Activated naive CD4-positive, alpha-beta T cell treated with anti-CD3 and anti-CD28 coated beads for 36 hours (primary cell): ENCODE measurements around the gene NTPCR. TPM values are rescaled to one million over a fixed set of nuclear protein-coding genes. Genes with fewer than 3 reads are reported as not detected.
A peak's percentile ranks its signal among the peaks of the same experiment; 100 is the strongest.

Experiments
- CTCF ChIA-PET: fragments of 350-600 bp; sonication (Branson Sonifier 250); formaldehyde crosslinking; loops from one replicate; lab custom pipeline; 2021; ENCODE audit warnings: antibody characterized with exemption; lab: Charles Lee
- DNase-seq: peaks from one replicate; pipeline ENCODE4 v3.0.0-alpha.2; 2020
- H3K27ac Mint-ChIP-seq: one replicate; pipeline ENCODE4 v1.8.0; 2021; ENCODE audit warnings: mild to moderate bottlenecking, mixed read lengths
- H3K27me3 Mint-ChIP-seq: one replicate; pipeline ENCODE4 v1.8.0; 2021; ENCODE audit warnings: low read depth, mixed read lengths
- H3K36me3 Mint-ChIP-seq: one replicate; pipeline ENCODE4 v1.8.0; 2021; ENCODE audit warnings: low read depth, mixed read lengths
- H3K4me1 Mint-ChIP-seq: one replicate; pipeline ENCODE4 v1.8.0; 2021; ENCODE audit warnings: low read depth, mixed read lengths
- H3K4me3 Mint-ChIP-seq: one replicate; pipeline ENCODE4 v1.8.0; 2021; ENCODE audit warnings: mild to moderate bottlenecking, moderate library complexity, mixed read lengths
- H3K9me3 Mint-ChIP-seq: one replicate; pipeline ENCODE4 v1.8.0; 2021; ENCODE audit warnings: mixed read lengths
- intact Hi-C: fragments of 100-400 bp; cut with micrococcal nuclease; formaldehyde crosslinking; loops from one replicate; pipeline ENCODE4 v1.15.1; 2023
- total RNA-seq, 2 experiments: library from RNA; stranded (reverse); gene quantifications; one replicate each; pipeline ENCODE4 v1.2.3, GENCODE V29; 2021

The NTPCR gene
- total RNA-seq, 2 experiments from 2014 or later = 53.1 TPM

DNA sequence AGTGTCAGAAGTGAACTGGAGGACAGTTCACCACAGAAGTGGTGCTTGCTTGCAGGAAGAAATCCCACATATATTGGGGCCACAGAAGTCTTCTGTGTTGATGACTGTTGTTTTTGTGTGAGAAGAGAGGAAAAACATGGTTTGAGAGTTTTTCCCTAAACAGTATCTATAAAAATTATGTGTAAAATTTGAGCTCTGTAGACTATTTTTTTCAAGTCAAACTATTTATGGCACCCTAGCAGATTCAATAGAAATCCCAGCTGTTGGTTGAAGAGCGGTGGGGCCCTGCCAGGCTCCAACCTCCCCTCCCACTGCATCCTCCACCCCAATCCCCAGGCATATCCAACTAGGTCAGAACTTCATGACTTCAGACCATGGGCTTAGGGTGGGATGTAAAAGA lies 61.6 kb downstream of the NTPCR start:
- CTCF ChIA-PET = no interaction called here

DNA sequence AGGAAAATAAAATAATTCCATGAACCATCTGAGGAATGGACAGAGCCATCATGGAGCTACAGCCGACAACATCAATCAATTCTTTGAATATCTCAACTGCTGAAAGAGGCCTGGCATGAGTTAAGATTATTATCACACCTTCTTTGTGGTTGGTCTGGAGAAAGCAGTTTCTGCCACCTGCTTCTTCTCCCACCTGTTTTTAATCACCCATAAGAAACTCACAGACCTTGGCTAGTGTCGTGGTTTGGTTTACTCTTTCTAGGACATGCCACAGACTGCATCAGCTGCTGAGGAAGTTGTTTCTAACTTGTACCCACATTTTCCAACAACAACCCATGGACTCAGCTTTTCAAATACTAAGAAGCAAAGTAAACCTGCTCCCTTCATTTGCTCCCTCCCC lies 65.6 kb downstream of the NTPCR start:
- DNase-seq = no peak
- no peaks in the 10 kb centered on the region for H3K9me3 Mint-ChIP-seq
- intact Hi-C loops = no loop called here
- no peak overlapping the region for H3K4me3 Mint-ChIP-seq
- H3K36me3 Mint-ChIP-seq = peaks cover 35% of the 10 kb centered on the region
- H3K27me3 Mint-ChIP-seq = no peaks in the 10 kb centered on the region
- CTCF ChIA-PET = no interaction called here
- H3K27ac Mint-ChIP-seq = no peak overlapping the region
- no peaks in the 10 kb centered on the region for H3K4me1 Mint-ChIP-seq

More for the DNA sequence above, 61.6 kb downstream of the NTPCR start:
- Mint-ChIP-seq H3K4me3 (no peak overlapping the region), H3K27ac (no peak overlapping the region), H3K4me1 (no peaks in the 10 kb centered on the region), H3K36me3 (peaks cover 29% of the 10 kb centered on the region), H3K9me3 (no peaks in the 10 kb centered on the region), H3K27me3 (no peaks in the 10 kb centered on the region)
- no peak for DNase-seq
- intact Hi-C loops = no loop called here

DNA sequence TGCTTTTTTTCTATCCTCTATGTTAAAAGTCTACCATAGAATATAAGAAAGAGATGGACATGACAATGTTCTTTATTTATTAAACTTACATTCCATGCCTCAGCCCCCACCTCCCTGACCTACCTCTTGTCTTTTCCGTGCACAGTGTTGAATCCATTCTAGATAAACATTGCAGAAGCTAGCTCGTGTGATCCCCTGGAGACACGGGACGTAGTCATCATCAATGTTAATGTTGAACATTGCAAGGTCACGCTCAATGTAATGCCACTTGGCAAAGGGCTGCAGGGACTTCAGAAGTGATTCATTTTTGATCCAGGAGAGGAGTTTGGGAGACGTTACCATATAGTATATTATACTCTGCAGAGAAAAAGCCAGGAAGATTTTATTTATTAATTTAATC lies 66.4 kb downstream of the NTPCR start:
- CTCF ChIA-PET = no interaction called here
- no peak for DNase-seq
- no peaks in the 10 kb centered on the region for H3K9me3 Mint-ChIP-seq
- H3K27ac Mint-ChIP-seq = no peak overlapping the region
- no peaks in the 10 kb centered on the region for H3K4me1 Mint-ChIP-seq
- no peaks in the 10 kb centered on the region for H3K27me3 Mint-ChIP-seq
- no peak overlapping the region for H3K4me3 Mint-ChIP-seq
- H3K36me3 Mint-ChIP-seq = peaks cover 35% of the 10 kb centered on the region
- intact Hi-C loops = no loop called here

DNA sequence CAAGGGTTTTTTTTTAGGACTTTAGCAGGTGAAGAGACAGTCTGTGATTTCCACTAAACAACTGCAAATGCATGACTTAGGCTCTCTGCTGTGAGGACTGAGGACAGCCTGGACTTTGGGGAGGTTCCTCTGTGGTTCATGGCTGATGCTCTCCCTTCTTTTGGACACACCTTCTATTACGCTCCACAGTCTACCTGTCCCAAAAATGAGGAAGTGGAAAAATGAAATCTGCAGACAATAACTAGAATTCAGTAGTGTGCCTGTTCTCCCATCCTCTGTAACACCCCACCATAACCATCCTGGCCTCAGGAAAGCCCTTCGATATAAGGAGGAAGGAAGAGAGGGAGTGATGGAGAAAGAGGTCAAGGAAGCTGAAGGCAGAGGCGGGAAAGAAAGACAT lies 68.7 kb downstream of the NTPCR start:
- no peaks in the 10 kb centered on the region for H3K9me3 Mint-ChIP-seq
- CTCF ChIA-PET = no interaction called here
- no peak overlapping the region for H3K27ac Mint-ChIP-seq
- intact Hi-C loops = no loop called here
- peaks cover 21% of the 10 kb centered on the region for H3K36me3 Mint-ChIP-seq
- DNase-seq = no peak
- no peaks in the 10 kb centered on the region for H3K4me1 Mint-ChIP-seq
- no peak overlapping the region for H3K4me3 Mint-ChIP-seq
- no peaks in the 10 kb centered on the region for H3K27me3 Mint-ChIP-seq

DNA sequence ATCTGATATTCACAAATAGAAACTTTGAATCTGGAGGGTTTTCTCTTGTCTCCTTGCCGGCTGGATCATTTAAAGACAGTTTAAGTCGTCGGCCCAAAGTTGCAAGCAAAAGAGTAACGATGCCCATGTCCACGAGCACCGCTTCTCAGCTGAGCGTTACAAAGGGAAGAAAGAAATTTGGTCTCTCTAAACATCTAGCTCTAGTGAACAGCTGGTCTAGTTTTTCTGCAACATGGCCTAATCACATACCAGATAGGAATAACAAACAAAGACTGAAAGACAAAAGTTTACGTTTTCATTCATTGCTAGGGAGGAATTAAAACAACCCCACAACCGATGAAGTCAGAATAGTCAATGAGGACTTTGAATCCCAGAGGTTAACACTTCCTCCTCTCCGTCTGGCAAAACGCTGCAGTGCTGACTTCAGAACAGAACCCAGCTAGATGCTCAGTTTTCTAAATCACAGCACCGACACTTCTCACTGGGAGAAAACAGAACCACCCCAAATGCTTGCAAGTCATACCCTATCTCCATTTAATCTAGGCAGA lies 69.4 kb downstream of the NTPCR start:
- H3K4me3 Mint-ChIP-seq = no peak overlapping the region
- no peak for DNase-seq
- no peaks in the 10 kb centered on the region for H3K27me3 Mint-ChIP-seq
- H3K27ac Mint-ChIP-seq = no peak overlapping the region
- no peaks in the 10 kb centered on the region for H3K9me3 Mint-ChIP-seq
- CTCF ChIA-PET = no interaction called here
- H3K4me1 Mint-ChIP-seq = no peaks in the 10 kb centered on the region
- H3K36me3 Mint-ChIP-seq = peaks cover 16% of the 10 kb centered on the region
- intact Hi-C loops = no loop called here

DNA sequence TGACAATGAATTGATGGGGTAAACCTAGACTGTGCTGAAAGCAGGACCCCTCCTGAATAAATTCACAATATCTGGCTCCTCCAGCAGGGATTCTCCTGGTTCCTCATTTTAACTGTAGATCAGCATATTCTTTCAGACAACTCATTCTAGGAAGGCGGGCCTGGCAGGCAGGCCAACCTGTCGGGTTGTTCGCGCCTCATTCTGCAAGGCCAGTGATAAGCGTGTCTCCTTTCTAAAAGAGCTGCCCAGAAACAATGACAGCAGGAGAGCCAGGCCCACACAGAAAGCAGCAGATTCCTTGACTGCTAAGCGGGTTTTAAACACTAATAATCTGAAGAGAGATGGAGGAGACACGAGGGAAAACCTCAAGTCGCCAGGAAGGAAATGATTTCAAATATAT lies 70.0 kb downstream of the NTPCR start:
- no peak overlapping the region for H3K4me3 Mint-ChIP-seq
- H3K27me3 Mint-ChIP-seq = no peaks in the 10 kb centered on the region
- no peaks in the 10 kb centered on the region for H3K4me1 Mint-ChIP-seq
- no peak for DNase-seq
- intact Hi-C loops = no loop called here
- H3K9me3 Mint-ChIP-seq = no peaks in the 10 kb centered on the region
- peaks cover 15% of the 10 kb centered on the region for H3K36me3 Mint-ChIP-seq
- CTCF ChIA-PET = no interaction called here
- H3K27ac Mint-ChIP-seq = no peak overlapping the region

DNA sequence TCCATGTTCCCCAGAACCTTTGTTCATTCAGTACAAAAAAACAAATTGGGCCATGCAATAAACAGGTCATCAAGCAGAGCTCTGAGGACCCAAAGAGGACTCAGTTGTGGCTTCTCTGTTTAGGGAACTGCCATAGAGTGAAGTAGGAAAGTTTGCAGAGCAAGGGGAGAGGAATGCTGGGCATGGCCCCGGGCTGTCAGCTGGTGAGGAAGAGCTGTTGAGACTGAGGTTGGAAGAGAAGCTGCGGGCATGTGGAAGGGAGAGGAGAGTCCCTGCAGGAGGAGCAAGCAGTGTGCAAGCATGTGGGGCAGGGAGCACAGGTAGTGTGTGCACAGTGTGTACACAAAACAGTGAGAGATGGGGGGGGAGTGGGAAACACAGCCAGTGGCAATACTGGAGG lies 71.8 kb downstream of the NTPCR start:
- DNase-seq = no peak
- H3K27ac Mint-ChIP-seq = no peak overlapping the region
- intact Hi-C loops = no loop called here
- H3K9me3 Mint-ChIP-seq = no peaks in the 10 kb centered on the region
- H3K27me3 Mint-ChIP-seq = no peaks in the 10 kb centered on the region
- CTCF ChIA-PET = no interaction called here
- H3K36me3 Mint-ChIP-seq = peaks cover 11% of the 10 kb centered on the region
- H3K4me1 Mint-ChIP-seq = no peaks in the 10 kb centered on the region
- no peak overlapping the region for H3K4me3 Mint-ChIP-seq

DNA sequence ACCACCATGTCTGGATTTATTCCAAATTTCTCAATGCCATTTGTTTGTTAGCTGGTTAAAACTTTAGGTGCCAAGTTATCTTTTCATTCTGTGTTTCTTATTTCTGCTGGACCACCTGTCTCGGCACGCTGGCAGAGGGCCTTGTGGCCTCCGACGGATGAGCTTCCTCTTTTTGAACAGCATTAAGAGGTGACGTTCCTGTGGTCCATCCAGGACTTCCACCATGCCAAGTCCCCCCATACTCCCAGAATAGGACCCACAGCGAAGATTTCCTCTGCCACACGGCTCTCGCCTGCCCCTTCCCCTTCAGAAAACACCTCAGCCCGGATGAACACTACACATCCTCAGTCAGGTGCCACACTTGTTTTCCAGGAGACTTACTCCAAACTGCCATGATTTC lies 73.8 kb downstream of the NTPCR start:
- Mint-ChIP-seq H3K4me1 (no peaks in the 10 kb centered on the region), H3K36me3 (peaks cover 9% of the 10 kb centered on the region), H3K9me3 (no peaks in the 10 kb centered on the region), H3K27me3 (no peaks in the 10 kb centered on the region), H3K4me3 (no peak overlapping the region), H3K27ac (no peak overlapping the region)
- CTCF ChIA-PET = interaction anchor here (0.9 to 1.2 kb wide), 2 partner anchors 33 to 388 kb away, joined by 3 read pairs; no protein-coding TSS in a partner anchor
- DNase-seq = no peak
- intact Hi-C loops = no loop called here

DNA sequence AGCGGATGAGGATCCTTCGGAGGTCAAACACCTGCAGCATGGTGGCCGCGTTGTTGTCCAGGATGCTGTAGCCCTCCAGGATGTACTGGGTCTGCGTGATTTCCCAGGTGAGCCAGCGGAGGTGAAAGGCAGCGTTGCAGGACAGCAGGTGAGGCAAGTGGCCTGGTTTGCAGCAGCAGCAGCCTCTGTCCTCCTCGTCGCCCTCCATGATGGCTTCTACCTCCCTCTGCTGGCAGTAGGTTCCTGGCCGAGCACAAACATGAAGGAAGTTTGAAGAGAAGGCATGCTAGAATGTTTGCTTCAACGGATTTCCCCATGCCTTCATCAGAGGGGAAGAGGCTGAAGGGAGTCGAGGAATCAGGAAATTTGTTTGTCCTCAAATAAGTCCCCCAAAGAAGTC lies 74.7 kb downstream of the NTPCR start:
- CTCF ChIA-PET = interaction anchor here (1.2 kb wide), 2 partner anchors 11 to 21 kb away, joined by 3 read pairs; no protein-coding TSS in a partner anchor
- Mint-ChIP-seq H3K9me3 (no peaks in the 10 kb centered on the region), H3K27ac (no peak overlapping the region), H3K36me3 (peaks cover 6% of the 10 kb centered on the region), H3K27me3 (no peaks in the 10 kb centered on the region), H3K4me1 (no peaks in the 10 kb centered on the region), H3K4me3 (no peak overlapping the region)
- intact Hi-C loops = loop anchor here (1.0 kb wide), 1 partner anchor 390 kb away; no protein-coding TSS in a partner anchor
- peak; percentile 32 for DNase-seq

DNA sequence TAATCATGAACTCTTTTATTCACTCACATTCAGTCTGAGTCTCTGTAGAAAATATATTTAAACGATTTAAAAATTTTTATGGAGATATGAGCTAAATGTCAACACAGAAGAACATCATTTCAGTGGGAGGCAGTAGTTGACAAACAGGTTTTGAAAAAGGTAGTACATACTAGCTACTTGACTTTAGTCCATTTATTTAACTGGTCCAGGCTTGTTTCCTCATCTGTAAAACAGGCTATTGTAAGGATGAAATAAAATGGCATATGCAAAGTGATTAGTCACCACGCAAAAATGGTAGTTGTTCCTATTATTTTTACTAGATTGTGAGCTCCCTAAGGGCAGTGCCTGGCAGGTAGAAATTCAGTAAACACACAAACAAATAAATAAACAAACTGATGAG lies 75.2 kb downstream of the NTPCR start:
- intact Hi-C loops = loop anchor here (1.0 kb wide), 1 partner anchor 390 kb away; no protein-coding TSS in a partner anchor
- no peaks in the 10 kb centered on the region for H3K27me3 Mint-ChIP-seq

DNA sequence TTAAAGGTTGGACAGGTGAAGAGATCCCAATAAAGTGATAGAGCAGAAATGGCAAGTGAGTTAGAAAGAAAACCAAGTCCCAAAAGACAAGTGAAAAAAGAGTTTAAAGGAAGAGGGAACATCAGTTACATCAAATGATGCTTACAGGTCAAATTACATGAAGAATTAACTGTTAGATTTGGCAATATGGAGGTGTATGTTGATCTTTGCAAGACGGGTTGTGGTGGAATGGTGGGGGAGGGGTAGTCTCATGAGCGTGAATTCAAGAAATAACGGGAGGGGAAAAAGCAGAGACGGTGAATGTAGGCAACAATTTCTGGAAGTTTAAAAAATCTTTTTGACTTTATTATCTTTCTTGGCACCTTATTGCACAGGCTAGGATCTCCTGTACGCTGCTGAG lies 76.6 kb downstream of the NTPCR start:
- Mint-ChIP-seq H3K4me1 (no peaks in the 10 kb centered on the region), H3K27me3 (no peaks in the 10 kb centered on the region), H3K9me3 (no peaks in the 10 kb centered on the region), H3K27ac (no peak overlapping the region), H3K4me3 (no peak overlapping the region), H3K36me3 (peaks cover 6% of the 10 kb centered on the region)
- no peak for DNase-seq
- CTCF ChIA-PET = no interaction called here
- intact Hi-C loops = no loop called here

More for the DNA sequence above, 75.2 kb downstream of the NTPCR start:
- no peak for DNase-seq
- CTCF ChIA-PET = interaction anchor here (0.8 to 1.2 kb wide), 3 partner anchors 12 to 373 kb away, joined by 3 read pairs; no protein-coding TSS in a partner anchor
- H3K27ac Mint-ChIP-seq = no peak overlapping the region
- H3K36me3 Mint-ChIP-seq = peaks cover 6% of the 10 kb centered on the region
- H3K4me3 Mint-ChIP-seq = no peak overlapping the region
- no peaks in the 10 kb centered on the region for H3K4me1 Mint-ChIP-seq
- no peaks in the 10 kb centered on the region for H3K9me3 Mint-ChIP-seq

DNA sequence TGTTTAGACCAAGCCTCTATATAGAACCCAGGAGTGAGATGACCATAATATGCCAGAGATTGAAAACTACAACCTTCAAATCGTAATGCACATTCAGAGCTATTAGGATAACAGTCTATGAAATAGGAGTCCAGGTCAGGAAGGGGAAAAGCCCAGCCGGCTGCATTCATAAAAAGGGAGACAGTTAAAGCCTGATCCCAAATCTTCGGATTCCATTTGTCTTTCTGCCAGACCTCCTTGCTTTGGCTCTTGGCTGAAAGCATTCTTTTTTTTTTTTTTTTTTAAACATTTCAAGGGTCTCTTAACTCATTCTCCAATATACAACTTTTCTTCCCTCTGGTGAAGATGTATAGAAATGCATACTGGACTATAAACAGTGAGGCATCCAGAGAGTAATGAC lies 81.1 kb downstream of the NTPCR start:
- H3K4me1 Mint-ChIP-seq = no peaks in the 10 kb centered on the region
- H3K4me3 Mint-ChIP-seq = no peak overlapping the region
- no peaks in the 10 kb centered on the region for H3K9me3 Mint-ChIP-seq
- no peaks in the 10 kb centered on the region for H3K27me3 Mint-ChIP-seq
- no peak for DNase-seq
- CTCF ChIA-PET = no interaction called here
- intact Hi-C loops = no loop called here
- no peak overlapping the region for H3K27ac Mint-ChIP-seq
- no peaks in the 10 kb centered on the region for H3K36me3 Mint-ChIP-seq

DNA sequence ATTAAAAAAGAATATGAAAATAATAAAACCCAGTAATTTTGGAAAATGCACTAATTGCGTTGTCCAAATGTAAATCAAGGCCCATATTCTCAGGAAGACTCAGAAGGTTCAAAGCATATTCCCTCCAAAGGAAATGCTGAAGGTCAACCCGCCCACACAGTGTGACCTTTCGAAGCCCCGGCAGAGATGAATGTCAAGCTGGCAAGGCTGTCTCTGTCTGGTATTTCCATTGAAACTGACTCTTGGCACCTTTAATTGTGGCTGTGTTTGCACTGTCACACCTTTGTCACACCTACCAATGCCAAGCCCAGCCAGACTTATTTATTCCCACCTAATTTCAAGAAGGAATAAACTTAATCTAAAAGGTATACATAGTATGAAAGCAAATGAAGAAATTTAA lies 82.5 kb downstream of the NTPCR start:
- H3K4me3 Mint-ChIP-seq = no peak overlapping the region
- no peaks in the 10 kb centered on the region for H3K9me3 Mint-ChIP-seq
- H3K27ac Mint-ChIP-seq = no peak overlapping the region
- H3K4me1 Mint-ChIP-seq = no peaks in the 10 kb centered on the region
- CTCF ChIA-PET = no interaction called here
- intact Hi-C loops = no loop called here
- no peaks in the 10 kb centered on the region for H3K27me3 Mint-ChIP-seq
- H3K36me3 Mint-ChIP-seq = peaks cover 1% of the 10 kb centered on the region
- no peak for DNase-seq
